HepG2 (cell line): ENCODE data around the gene FUCA1. TPM values are rescaled to one million over a fixed set of nuclear protein-coding genes. Genes with fewer than 3 reads are reported as not detected.

Experiments
- ATAC-seq: fragments of 200-7000 bp; cut with Tn5 transposase; 3 replicates; pipeline ENCODE4 v1.9.1; 2020; ENCODE audit warnings: mild to moderate bottlenecking, moderate library complexity
- BruUV-seq: library from RNA; stranded (reverse); fragments of 400-500 nt; replicated peaks from 2 replicates; lab custom pipeline; 2021; lab: Mats Ljungman, UMichigan
- CTCF ChIA-PET: fragments of 300-600 bp; formaldehyde crosslinking; extraction: SDS; loops from one replicate; lab custom pipeline; 2021; ENCODE audit warnings: low total read pairs, inconsistent platforms, low intra/inter-chr PET ratio; lab: Yijun Ruan, JAX
- POLR2A ChIA-PET: fragments of 350-600 bp; sonication (Branson Sonifier 250); formaldehyde crosslinking; loops from one replicate; lab custom pipeline; 2020; ENCODE audit warnings: antibody characterized with exemption, inconsistent platforms; lab: Yijun Ruan, JAX
- DNase-seq: peaks from one replicate; pipeline ENCODE4 v3.0.0-alpha.2; 2015; ENCODE audit warnings: low spot score
- FAIRE-seq: peaks from 3 replicates; lab custom pipeline; 2011; peaks lifted over from hg19 to GRCh38; lab: Jason Lieb, UNC
- H2AFZ ChIP-seq: one replicate; pipeline ENCODE4 v1.6.1; 2011; ENCODE audit warnings: low read length, inconsistent platforms
- H3K27ac ChIP-seq: fragments of 300-600 bp; 3 replicates; pipeline ENCODE4 v1.8.0; 2011; ENCODE audit warnings: mixed run types, mild to moderate bottlenecking, mixed read lengths, low read length, inconsistent platforms; ENCODE audit not compliant: insufficient read depth; ENCODE audit errors: extremely low read length
- H3K27me3 ChIP-seq, 2 experiments: fragments of 200-600 bp in 1 of 2; 2 replicates in 1 of 2; 3 replicates in 1 of 2; pipeline versions ENCODE4 v1.6.0 to v1.8.0; 2011; ENCODE audit warnings: low read length in 2 of 2, mild to moderate bottlenecking in 2 of 2, moderate library complexity in 2 of 2, inconsistent platforms in 1 of 2; ENCODE audit not compliant: insufficient read depth in 2 of 2, control insufficient read depth in 1 of 2
- H3K36me3 ChIP-seq, 2 experiments: fragments of 200-600 bp in 1 of 2; replicated peaks in 1 of 2; 2 replicates in 1 of 2; 3 replicates in 1 of 2; pipeline versions ENCODE4 v1.5.1 to v1.8.0; 2011; ENCODE audit warnings: low read length in 2 of 2, inconsistent platforms in 1 of 2; ENCODE audit not compliant: insufficient read depth in 2 of 2, control insufficient read depth in 1 of 2
- H3K4me1 ChIP-seq: 2 replicates; pipeline ENCODE4 v1.5.1; 2012; ENCODE audit warnings: low read length, inconsistent platforms; ENCODE audit not compliant: insufficient read depth
- H3K4me2 ChIP-seq: 2 replicates; pipeline ENCODE4 v1.6.0; 2011; ENCODE audit warnings: low read depth, low read length, inconsistent platforms
- H3K4me3 ChIP-seq, 3 experiments: fragments of 200-600 bp in 1 of 3; sonication (generic), shearing (Covaris generic) in 1 of 3; replicated peaks in 1 of 3; 2 replicates each; pipeline ENCODE4 v1.5.1; 2011 to 2016; ENCODE audit warnings: low read length in 3 of 3, inconsistent platforms in 2 of 3, low read depth in 2 of 3, mild to moderate bottlenecking in 2 of 3, control low read depth in 1 of 3, mixed read lengths in 1 of 3; ENCODE audit not compliant: insufficient read depth in 1 of 3
- H3K79me2 ChIP-seq: one replicate; pipeline ENCODE4 v1.6.1; 2011; ENCODE audit warnings: low read length, inconsistent platforms; ENCODE audit not compliant: insufficient read depth
- H3K9ac ChIP-seq: 2 replicates; pipeline ENCODE4 v1.6.0; 2011; ENCODE audit warnings: mild to moderate bottlenecking, low read depth, low read length, inconsistent platforms; ENCODE audit not compliant: insufficient read depth
- H3K9me3 ChIP-seq: 2 replicates; pipeline ENCODE4 v1.5.1; 2012; ENCODE audit warnings: mild to moderate bottlenecking, low read length
- H4K20me1 ChIP-seq: 2 replicates; pipeline ENCODE4 v1.6.0; 2011; ENCODE audit warnings: inconsistent platforms, mild to moderate bottlenecking, low read length, moderate library complexity; ENCODE audit not compliant: insufficient read depth
- HCFC1 ChIP-seq: fragments of 150-350 bp; IDR thresholded peaks from 2 replicates; pipeline ENCODE4 v1.6.1; 2014; ENCODE audit warnings: low read depth, low read length
- SP1 ChIP-seq, 2 experiments: fragments of 450-650 bp in 1 of 2; sonication (generic) in 1 of 2; formaldehyde crosslinking in 1 of 2; IDR thresholded peaks; 2 replicates each; pipeline versions ENCODE4 v1.4.0 to v1.6.1; 2016 to 2020; ENCODE audit warnings: missing genetic modification reagents in 1 of 2
- TFDP2 ChIP-seq: sonication (generic); formaldehyde crosslinking; IDR thresholded peaks from 2 replicates; pipeline ENCODE4 v1.4.0; 2020; ENCODE audit warnings: missing genetic modification reagents
- ZFP36L2 ChIP-seq: sonication (generic); formaldehyde crosslinking; IDR thresholded peaks from 2 replicates; pipeline ENCODE4 v1.4.0; 2020; ENCODE audit warnings: missing genetic modification reagents
- ZFY ChIP-seq: sonication (generic); formaldehyde crosslinking; IDR thresholded peaks from 2 replicates; pipeline ENCODE4 v1.4.0; 2020; ENCODE audit warnings: missing genetic modification reagents
- ZNF235 ChIP-seq: sonication (generic); formaldehyde crosslinking; IDR thresholded peaks from 2 replicates; pipeline ENCODE4 v1.8.1; 2023; ENCODE audit warnings: mild to moderate bottlenecking, missing genetic modification reagents, borderline replicate concordance
- ZNF512B ChIP-seq: sonication (generic); formaldehyde crosslinking; IDR thresholded peaks from 2 replicates; pipeline ENCODE4 v1.5.1; 2020; ENCODE audit warnings: missing genetic modification reagents, mild to moderate bottlenecking, borderline replicate concordance
- ZNF552 ChIP-seq: sonication (generic); formaldehyde crosslinking; IDR thresholded peaks from 2 replicates; pipeline ENCODE4 v1.9.0; 2022; ENCODE audit warnings: missing genetic modification reagents, mild to moderate bottlenecking, borderline replicate concordance
- WGBS: methylation state at CpG from one replicate; pipeline ENCODE4 v1.1.6; 2017; ENCODE audit warnings: low lambda C conversion rate; 5-methylcytosine and 5-hydroxymethylcytosine counted together
- in situ Hi-C: cut with HindIII; loops from 2 replicates; pipeline ENCODE4 v1.10.0; 2017; ENCODE audit warnings: low pct_unique_long_range_greater_than_20kb; ENCODE audit not compliant: extremely low pct_ligation_motif_present
- intact Hi-C: fragments of 100-400 bp; cut with micrococcal nuclease; formaldehyde crosslinking; loops from one replicate; pipeline ENCODE4 v1.10.0; 2022; ENCODE audit not compliant: unreplicated experiment
- polyA plus RNA-seq, 8 experiments: library from polyadenylated mRNA; depleted of rRNA in 3 of 8; stranded (reverse) in 7 of 8; unstranded in 1 of 8; fragments of >200 nt; fragmentation: Illumina TruSeq in 4 of 8; extraction: Trizol in 4 of 8; gene quantifications; 2 replicates each; pipeline versions ENCODE4 v1.2.1 to v1.2.3, GENCODE V29; 2011 to 2016; ENCODE audit warnings: low read depth in 4 of 8, missing spikeins in 1 of 8, mixed read lengths in 1 of 8; ENCODE audit not compliant: insufficient read depth in 1 of 8
- total RNA-seq, 5 experiments: library from RNA; depleted of rRNA; stranded (reverse); fragments of >200 nt; fragmentation: Illumina TruSeq; extraction: Trizol; gene quantifications; 2 replicates each; pipeline ENCODE4 v1.2.3, GENCODE V29; 2016; ENCODE audit warnings: low read depth in 1 of 5
- TF ChIP-seq, protein P1 (sequence below): sonication (generic); formaldehyde crosslinking; IDR thresholded peaks from 2 replicates; pipeline ENCODE4 v1.4.0; 2020; ENCODE audit warnings: mild to moderate bottlenecking, missing genetic modification reagents
- TF ChIP-seq, protein P2 (sequence below): sonication (generic); formaldehyde crosslinking; conservative IDR thresholded peaks from 2 replicates; pipeline ENCODE4 v1.4.0; 2020; ENCODE audit warnings: missing genetic modification reagents
- TF ChIP-seq, protein P3 (sequence below): sonication (generic); formaldehyde crosslinking; IDR thresholded peaks from 2 replicates; pipeline ENCODE4 v1.8.0; 2022; ENCODE audit warnings: missing genetic modification reagents, mild to moderate bottlenecking, borderline replicate concordance

Gene FUCA1
- total and polyA plus RNA-seq, 2 of the 13 experiments (the other 11 are each of a cell fraction or from before 2014, with no cell fraction given): 32.7 to 33.6 TPM

DNA sequence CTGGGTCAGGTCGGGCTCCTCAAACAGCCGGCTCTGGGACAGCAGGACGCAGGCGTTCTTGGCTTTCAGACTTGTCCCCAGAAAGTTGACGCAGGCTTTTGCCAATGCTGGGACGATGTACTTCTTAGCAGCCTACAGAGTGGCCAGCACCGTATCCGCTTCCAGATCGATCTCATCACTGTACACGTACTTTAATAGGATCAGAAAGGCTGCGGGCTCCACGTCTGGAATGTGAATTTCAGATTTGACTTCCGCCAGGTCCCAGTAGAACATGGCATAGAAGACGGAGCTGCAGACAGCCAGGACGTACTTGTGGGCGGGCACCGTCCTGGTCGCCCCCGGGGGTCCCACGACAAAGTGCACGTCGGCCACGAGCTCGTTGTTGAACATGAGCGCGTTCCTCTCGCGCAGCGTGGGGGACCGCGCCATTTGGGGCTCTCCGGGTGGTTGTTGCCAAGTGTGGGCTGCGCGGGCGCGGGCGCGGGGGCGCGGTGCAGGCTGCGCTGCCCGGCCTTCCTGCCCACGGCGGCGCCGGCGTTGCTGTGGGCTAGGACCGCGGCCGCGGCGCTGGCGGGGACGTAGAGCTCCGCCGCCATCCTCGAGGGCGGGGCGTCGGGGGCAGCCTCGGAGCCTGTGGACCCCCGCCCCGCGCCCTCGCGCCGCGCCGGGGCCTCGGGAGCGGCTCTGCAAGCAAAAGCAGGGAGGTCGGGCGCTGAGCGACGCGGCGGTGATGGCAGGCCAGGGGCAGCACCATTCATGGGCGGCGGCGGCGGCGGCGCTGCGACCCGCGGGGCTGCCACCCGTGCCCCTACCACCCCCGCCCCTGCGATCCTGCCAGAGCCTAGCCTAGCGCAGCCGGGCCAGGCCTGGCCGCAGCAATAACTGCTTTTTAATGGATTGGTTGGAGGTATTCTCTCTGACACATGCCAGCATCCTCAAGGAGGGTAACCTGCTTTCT is 34.5 kb upstream of the FUCA1 start:
- Histone ChIP-seq H3K4me3 (no peak overlapping the region), H4K20me1 (no peaks in the 10 kb centered on the region), H3K4me1 (no peaks in the 10 kb centered on the region), H3K36me3 (no peaks in the 10 kb centered on the region), H2AFZ (no peak overlapping the region), H3K9ac (no peak overlapping the region), H3K27ac (no peak overlapping the region)
- in situ Hi-C loops: no loop called here
- POLR2A ChIA-PET: no interaction called here
- CTCF ChIA-PET: no interaction called here
- no TSS peak for BruUV-seq
- DNase-seq (no peak), FAIRE-seq (no peak)
- intact Hi-C loops: no loop called here
- TF ChIP-seq, protein P1, sequence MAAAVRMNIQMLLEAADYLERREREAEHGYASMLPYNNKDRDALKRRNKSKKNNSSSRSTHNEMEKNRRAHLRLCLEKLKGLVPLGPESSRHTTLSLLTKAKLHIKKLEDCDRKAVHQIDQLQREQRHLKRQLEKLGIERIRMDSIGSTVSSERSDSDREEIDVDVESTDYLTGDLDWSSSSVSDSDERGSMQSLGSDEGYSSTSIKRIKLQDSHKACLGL (CRISPR knock-in tag): no peak
- TF ChIP-seq, protein P2, sequence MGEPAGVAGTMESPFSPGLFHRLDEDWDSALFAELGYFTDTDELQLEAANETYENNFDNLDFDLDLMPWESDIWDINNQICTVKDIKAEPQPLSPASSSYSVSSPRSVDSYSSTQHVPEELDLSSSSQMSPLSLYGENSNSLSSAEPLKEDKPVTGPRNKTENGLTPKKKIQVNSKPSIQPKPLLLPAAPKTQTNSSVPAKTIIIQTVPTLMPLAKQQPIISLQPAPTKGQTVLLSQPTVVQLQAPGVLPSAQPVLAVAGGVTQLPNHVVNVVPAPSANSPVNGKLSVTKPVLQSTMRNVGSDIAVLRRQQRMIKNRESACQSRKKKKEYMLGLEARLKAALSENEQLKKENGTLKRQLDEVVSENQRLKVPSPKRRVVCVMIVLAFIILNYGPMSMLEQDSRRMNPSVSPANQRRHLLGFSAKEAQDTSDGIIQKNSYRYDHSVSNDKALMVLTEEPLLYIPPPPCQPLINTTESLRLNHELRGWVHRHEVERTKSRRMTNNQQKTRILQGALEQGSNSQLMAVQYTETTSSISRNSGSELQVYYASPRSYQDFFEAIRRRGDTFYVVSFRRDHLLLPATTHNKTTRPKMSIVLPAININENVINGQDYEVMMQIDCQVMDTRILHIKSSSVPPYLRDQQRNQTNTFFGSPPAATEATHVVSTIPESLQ (CRISPR knock-in tag): no peak
- TF ChIP-seq ZNF512B (no peak), TFDP2 (CRISPR knock-in tag) (no peak), ZNF552 (CRISPR knock-in tag) (no peak), ZFY (CRISPR knock-in tag) (no peak), SP1 (IDR thresholded peaks at IDR 0.05) (no peak), SP1 (CRISPR knock-in tag; IDR thresholded peaks at IDR 0.05) (no peak), ZNF235 (CRISPR knock-in tag) (no peak), ZFP36L2 (CRISPR knock-in tag) (no peak), HCFC1 (no peak)
- TF ChIP-seq, protein P3, sequence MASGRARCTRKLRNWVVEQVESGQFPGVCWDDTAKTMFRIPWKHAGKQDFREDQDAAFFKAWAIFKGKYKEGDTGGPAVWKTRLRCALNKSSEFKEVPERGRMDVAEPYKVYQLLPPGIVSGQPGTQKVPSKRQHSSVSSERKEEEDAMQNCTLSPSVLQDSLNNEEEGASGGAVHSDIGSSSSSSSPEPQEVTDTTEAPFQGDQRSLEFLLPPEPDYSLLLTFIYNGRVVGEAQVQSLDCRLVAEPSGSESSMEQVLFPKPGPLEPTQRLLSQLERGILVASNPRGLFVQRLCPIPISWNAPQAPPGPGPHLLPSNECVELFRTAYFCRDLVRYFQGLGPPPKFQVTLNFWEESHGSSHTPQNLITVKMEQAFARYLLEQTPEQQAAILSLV (CRISPR knock-in tag): no peak
- TF ChIP-seq, all 625 proteins: peak for 0
- WGBS: 73% methylated on average over 28 of the region's 92 CpGs
- no peaks in the 10 kb centered on the region for H3K9me3 ChIP-seq
- peaks cover 1 to 35% of the 10 kb centered on the region in 2 experiments; a peak in 4 of 5 replicates for H3K27me3 ChIP-seq
- H3K79me2 ChIP-seq: no peaks in the 10 kb centered on the region
- ATAC-seq: no peak
- H3K4me2 ChIP-seq: no peak overlapping the region
